Osteoblast (primary cell): ENCODE results near the gene ZNF497. TPM values are rescaled to one million over a fixed set of nuclear protein-coding genes. Genes with fewer than 3 reads are reported as not detected.

Experiments
- DNase-seq: peaks from one replicate; pipeline ENCODE4 v3.0.0; 2011; ENCODE audit warnings: low spot score, mixed read lengths; ENCODE audit not compliant: insufficient read length; ENCODE audit errors: missing footprints
- H2AFZ ChIP-seq: 2 replicates; pipeline ENCODE4 v1.6.0; 2011; ENCODE audit warnings: mild to moderate bottlenecking, low read length
- H3K27ac ChIP-seq: 2 replicates; pipeline ENCODE4 v1.5.1; 2011; ENCODE audit warnings: mild to moderate bottlenecking, low read depth, low read length, moderate library complexity
- H3K27me3 ChIP-seq: 2 replicates; pipeline ENCODE4 v1.6.0; 2012; ENCODE audit warnings: mild to moderate bottlenecking, control low read depth, inconsistent platforms, low read length, moderate library complexity; ENCODE audit not compliant: insufficient read depth
- H3K36me3 ChIP-seq: 2 replicates; pipeline ENCODE4 v1.5.1; 2011; ENCODE audit warnings: mild to moderate bottlenecking, low read length, control low read depth, moderate library complexity; ENCODE audit not compliant: insufficient read depth
- H3K4me1 ChIP-seq: 2 replicates; pipeline ENCODE4 v1.5.1; 2011; ENCODE audit warnings: mild to moderate bottlenecking, low read length, control low read depth, moderate library complexity; ENCODE audit not compliant: insufficient read depth
- H3K4me2 ChIP-seq: 2 replicates; pipeline ENCODE4 v1.6.0; 2011; ENCODE audit warnings: mild to moderate bottlenecking, low read length; ENCODE audit not compliant: insufficient read depth
- H3K4me3 ChIP-seq: fragments of 200-600 bp; sonication (generic); 3 replicates; pipeline ENCODE4 v1.5.1; 2012; ENCODE audit warnings: mild to moderate bottlenecking, low read length, inconsistent platforms; ENCODE audit not compliant: insufficient read depth
- H3K79me2 ChIP-seq: 2 replicates; pipeline ENCODE4 v1.6.0; 2012; ENCODE audit warnings: mild to moderate bottlenecking, low read length, control low read depth, inconsistent platforms; ENCODE audit not compliant: insufficient read depth
- H3K9me3 ChIP-seq: 2 replicates; pipeline ENCODE4 v1.5.1; 2011; ENCODE audit warnings: low read depth, low read length, control low read depth
- H4K20me1 ChIP-seq: 2 replicates; pipeline ENCODE4 v1.6.0; 2012; ENCODE audit warnings: mild to moderate bottlenecking, low read length, control low read depth; ENCODE audit not compliant: insufficient read depth
- total RNA-seq: library from RNA; depleted of rRNA; stranded (reverse); fragments of >200 nt; gene quantifications from 2 replicates; pipeline ENCODE4 v1.2.3, GENCODE V29; 2012
- TF ChIP-seq, protein P1 (sequence below): IDR thresholded peaks from 2 replicates; pipeline ENCODE4 v1.5.1; 2011; ENCODE audit warnings: mild to moderate bottlenecking, low read depth, low read length, moderate library complexity; ENCODE audit errors: extremely low read depth

Gene ZNF497
- total RNA-seq, 1 donor = 1.4 TPM

DNA sequence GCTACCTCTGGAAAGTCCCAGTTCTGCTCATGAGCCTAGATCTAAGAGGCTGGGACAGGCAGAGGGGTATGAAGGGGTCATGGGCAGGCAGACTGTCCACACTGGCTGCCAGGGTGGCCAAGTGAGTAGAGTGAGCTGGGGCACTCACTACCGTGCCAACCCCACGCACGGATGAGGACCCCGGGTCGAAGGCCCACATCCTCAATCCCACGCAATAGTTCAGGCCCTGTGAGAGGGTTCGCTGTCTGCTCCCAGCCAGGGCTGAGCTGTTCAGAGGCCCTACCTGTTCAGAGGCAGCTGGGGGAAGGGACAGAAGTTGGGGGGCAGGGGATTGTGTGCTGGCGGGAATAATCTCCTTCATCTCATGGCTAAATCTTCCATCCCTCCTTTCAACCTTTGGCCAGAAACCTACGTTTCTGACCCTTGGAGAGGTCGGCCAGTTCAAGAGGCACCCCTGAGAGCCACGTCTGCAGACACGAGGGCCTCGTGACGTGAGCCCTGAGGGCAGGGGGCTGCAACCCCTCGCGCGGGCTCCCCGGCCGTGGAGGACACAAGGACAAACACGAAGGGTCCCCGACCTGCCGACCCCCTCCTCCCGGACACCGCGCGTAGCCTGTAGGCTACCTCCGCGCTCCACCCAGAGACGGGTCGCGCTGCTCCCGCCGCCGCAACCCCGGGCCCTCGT is 23.5 kb upstream of the ZNF497 start:
- H3K4me2 ChIP-seq = peak overlapping the region; percentile 100
- H3K4me3 ChIP-seq = peak overlapping the region; percentile 99
- H3K79me2 ChIP-seq = peaks cover 66% of the 10 kb centered on the region
- peak; percentile 71 for DNase-seq
- peak overlapping the region; percentile 85 for H2AFZ ChIP-seq
- H3K4me1 ChIP-seq = peaks cover 26% of the 10 kb centered on the region
- H3K27ac ChIP-seq = peak overlapping the region; percentile 95
- H4K20me1 ChIP-seq = peaks cover 23% of the 10 kb centered on the region
- TF ChIP-seq, protein P1, sequence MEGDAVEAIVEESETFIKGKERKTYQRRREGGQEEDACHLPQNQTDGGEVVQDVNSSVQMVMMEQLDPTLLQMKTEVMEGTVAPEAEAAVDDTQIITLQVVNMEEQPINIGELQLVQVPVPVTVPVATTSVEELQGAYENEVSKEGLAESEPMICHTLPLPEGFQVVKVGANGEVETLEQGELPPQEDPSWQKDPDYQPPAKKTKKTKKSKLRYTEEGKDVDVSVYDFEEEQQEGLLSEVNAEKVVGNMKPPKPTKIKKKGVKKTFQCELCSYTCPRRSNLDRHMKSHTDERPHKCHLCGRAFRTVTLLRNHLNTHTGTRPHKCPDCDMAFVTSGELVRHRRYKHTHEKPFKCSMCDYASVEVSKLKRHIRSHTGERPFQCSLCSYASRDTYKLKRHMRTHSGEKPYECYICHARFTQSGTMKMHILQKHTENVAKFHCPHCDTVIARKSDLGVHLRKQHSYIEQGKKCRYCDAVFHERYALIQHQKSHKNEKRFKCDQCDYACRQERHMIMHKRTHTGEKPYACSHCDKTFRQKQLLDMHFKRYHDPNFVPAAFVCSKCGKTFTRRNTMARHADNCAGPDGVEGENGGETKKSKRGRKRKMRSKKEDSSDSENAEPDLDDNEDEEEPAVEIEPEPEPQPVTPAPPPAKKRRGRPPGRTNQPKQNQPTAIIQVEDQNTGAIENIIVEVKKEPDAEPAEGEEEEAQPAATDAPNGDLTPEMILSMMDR = no peak
- H3K27me3 ChIP-seq = no peaks in the 10 kb centered on the region
- H3K36me3 ChIP-seq = peaks cover 24% of the 10 kb centered on the region
- no peaks in the 10 kb centered on the region for H3K9me3 ChIP-seq

DNA sequence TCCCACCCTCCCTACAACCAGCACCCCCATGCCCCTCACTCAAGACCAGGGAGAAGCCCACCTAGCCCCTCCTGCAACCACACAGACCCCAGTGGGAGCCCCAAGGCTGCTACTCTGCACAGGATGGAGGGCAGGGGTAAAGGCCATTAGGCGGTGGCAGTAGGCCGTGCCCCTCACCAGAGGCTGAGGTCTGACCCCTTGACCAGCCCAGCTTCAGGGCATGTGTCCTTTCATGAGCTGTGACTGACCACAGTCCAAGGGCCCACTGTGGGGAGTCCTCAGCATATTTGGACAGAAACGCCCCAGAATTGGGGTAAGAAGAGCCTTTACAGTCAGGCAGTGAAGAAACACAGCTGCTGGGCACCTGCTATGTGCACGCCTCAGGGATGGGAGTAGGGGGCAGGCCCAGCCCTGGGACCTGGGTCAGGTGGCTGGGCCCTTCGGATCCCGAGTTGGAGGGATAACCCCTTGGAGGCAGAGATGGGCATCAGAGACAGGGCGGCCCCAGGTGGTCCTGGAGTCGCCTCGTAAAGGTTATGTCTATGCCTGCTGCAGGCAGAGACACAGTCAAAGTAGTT is 22.9 kb upstream of the ZNF497 start:
- Histone ChIP-seq H3K27ac (peak overlapping the region; percentile 95), H3K9me3 (no peaks in the 10 kb centered on the region), H2AFZ (peak overlapping the region; percentile 85), H3K4me2 (peak overlapping the region; percentile 100), H4K20me1 (peaks cover 19% of the 10 kb centered on the region), H3K36me3 (peaks cover 18% of the 10 kb centered on the region), H3K4me3 (peak overlapping the region; percentile 99), H3K4me1 (peaks cover 27% of the 10 kb centered on the region), H3K27me3 (no peaks in the 10 kb centered on the region), H3K79me2 (peaks cover 59% of the 10 kb centered on the region)
- peak; percentile 25 for DNase-seq
- TF ChIP-seq, protein P1 = no peak

DNA sequence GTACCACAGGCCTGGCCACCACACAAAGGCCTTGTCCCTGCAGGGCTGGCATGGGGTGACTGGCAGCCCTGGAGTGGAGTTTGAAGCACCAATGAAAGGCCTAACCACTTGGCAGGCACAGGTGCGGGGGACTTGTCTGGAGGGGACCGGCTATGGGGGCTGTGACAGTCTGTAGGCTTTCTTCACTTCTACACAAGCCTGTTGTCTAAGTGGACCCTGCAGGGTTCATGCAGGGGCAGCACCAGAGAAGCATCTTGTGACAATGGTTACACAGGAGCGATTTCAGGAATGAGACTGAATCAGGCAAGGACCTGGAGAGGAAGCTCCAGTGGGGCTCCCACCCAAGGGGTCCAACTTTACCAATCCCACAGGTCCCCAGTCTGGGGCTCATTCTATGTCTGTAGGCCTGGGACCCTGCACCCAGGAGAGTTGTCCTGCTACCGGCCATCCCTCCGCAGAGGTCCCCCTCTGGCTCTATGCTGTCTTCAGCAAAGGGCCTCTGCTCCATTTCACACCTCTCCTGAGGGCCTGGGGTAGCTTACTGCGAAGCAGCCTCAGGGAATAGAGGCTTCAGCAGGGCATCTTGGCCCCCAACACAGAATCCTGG is 20.5 kb upstream of the ZNF497 start:
- Histone ChIP-seq H3K9me3 (no peaks in the 10 kb centered on the region), H3K27me3 (no peaks in the 10 kb centered on the region), H3K27ac (no peak overlapping the region), H2AFZ (no peak overlapping the region), H3K4me1 (peaks cover 30% of the 10 kb centered on the region), H4K20me1 (peaks cover 8% of the 10 kb centered on the region), H3K4me3 (no peak overlapping the region), H3K79me2 (peaks cover 49% of the 10 kb centered on the region), H3K36me3 (peaks cover 2% of the 10 kb centered on the region), H3K4me2 (no peak overlapping the region)
- TF ChIP-seq, protein P1 = no peak
- peak; percentile 10 for DNase-seq
